Stomach (tissue), 4 donors: ENCODE results near the gene FMN2.
A peak's percentile ranks its signal among the peaks of the same experiment; 100 is the strongest.

Experiments used
- EP300 ChIP-seq: sonication (generic); formaldehyde crosslinking; IDR thresholded peaks from one replicate; pipeline ENCODE4 v1.6.1; 2017; ENCODE audit warnings: antibody characterized with exemption
- POLR2A ChIP-seq, 4 donors: fragments of 450-650 bp; IDR thresholded peaks; one replicate each; pipeline ENCODE4 v1.6.1; 2016; ENCODE audit warnings: antibody characterized with exemption in 4 of 4, control low read depth in 2 of 4, mild to moderate bottlenecking in 1 of 4, moderate library complexity in 1 of 4
- TF ChIP-seq, protein P1 (sequence below), 7 experiments: fragments of 450-650 bp in 4 of 7; fragments of 200-600 bp in 3 of 7; sonication (generic) in 3 of 7; IDR thresholded peaks; one replicate each; pipeline ENCODE4 v1.5.1; 2016 to 2019; ENCODE audit warnings: antibody characterized with exemption in 7 of 7, control low read depth in 2 of 7, mild to moderate bottlenecking in 1 of 7

DNA sequence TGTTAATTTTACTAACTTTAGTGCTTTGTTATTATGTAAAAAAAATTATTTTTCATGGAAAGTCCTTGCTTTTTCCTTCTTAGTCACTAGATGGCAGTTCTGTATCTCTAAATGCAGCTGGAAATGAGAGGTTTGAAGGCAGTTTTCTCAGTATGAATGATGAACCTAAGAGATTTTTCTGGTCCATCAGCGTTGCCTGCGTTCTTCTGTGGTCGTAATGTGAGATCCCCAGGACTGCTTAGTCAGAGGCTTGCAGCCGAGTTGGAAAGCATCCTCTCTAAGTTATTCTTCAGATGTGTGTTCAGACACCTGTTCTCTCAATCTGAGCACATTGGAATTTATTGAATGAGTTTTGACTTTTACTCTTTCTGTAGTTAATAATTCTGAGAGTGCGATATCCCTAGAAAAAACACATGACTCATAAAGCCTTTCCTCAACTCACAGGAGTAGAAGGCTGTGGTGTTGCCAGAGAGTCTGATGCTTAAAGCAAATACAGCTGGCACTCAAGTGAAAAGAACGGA lies 99.3 kb downstream of the FMN2 start:
- TF ChIP-seq, protein P1, sequence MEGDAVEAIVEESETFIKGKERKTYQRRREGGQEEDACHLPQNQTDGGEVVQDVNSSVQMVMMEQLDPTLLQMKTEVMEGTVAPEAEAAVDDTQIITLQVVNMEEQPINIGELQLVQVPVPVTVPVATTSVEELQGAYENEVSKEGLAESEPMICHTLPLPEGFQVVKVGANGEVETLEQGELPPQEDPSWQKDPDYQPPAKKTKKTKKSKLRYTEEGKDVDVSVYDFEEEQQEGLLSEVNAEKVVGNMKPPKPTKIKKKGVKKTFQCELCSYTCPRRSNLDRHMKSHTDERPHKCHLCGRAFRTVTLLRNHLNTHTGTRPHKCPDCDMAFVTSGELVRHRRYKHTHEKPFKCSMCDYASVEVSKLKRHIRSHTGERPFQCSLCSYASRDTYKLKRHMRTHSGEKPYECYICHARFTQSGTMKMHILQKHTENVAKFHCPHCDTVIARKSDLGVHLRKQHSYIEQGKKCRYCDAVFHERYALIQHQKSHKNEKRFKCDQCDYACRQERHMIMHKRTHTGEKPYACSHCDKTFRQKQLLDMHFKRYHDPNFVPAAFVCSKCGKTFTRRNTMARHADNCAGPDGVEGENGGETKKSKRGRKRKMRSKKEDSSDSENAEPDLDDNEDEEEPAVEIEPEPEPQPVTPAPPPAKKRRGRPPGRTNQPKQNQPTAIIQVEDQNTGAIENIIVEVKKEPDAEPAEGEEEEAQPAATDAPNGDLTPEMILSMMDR (IDR thresholded peaks at IDR 0.05), result peak in 2 of 7 experiments; percentile 13 to 22
- TF ChIP-seq POLR2A (IDR thresholded peaks at IDR 0.05) (no peak), EP300 (no peak)
